H1 (cell line): ENCODE data around the gene CIB4.

Experiments
- EP300 ChIP-seq, 2 experiments: IDR thresholded peaks; 1 replicate in 1 of 2; 2 replicates in 1 of 2; pipeline ENCODE4 v1.6.1; 2011 to 2012; ENCODE audit warnings: low read depth in 2 of 2, low read length in 2 of 2, mild to moderate bottlenecking in 2 of 2, borderline replicate concordance in 1 of 2, inconsistent platforms in 1 of 2, moderate library complexity in 1 of 2
- EZH2 ChIP-seq: fragments of 200-600 bp; sonication (generic); IDR thresholded peaks from 2 replicates; pipeline ENCODE4 v1.7.1; 2012; ENCODE audit warnings: low read depth, mild to moderate bottlenecking, moderate library complexity, low read length, inconsistent platforms; ENCODE audit not compliant: severe bottlenecking
- FOSL1 ChIP-seq: IDR thresholded peaks from 2 replicates; pipeline ENCODE4 v1.6.1; 2011; ENCODE audit warnings: mild to moderate bottlenecking, low read depth, low read length, moderate library complexity; ENCODE audit not compliant: insufficient read depth
- HDAC2 ChIP-seq, 2 experiments: fragments of 300-600 bp in 1 of 2; sonication (generic) in 1 of 2; IDR thresholded peaks; 2 replicates each; pipeline ENCODE4 v1.6.1; 2011 to 2012; ENCODE audit warnings: low read depth in 2 of 2, low read length in 2 of 2, mild to moderate bottlenecking in 2 of 2, moderate library complexity in 2 of 2, borderline replicate concordance in 1 of 2, inconsistent platforms in 1 of 2
- PHF8 ChIP-seq: fragments of 200-600 bp; sonication (generic); conservative IDR thresholded peaks from 2 replicates; pipeline ENCODE4 v1.7.1; 2012; ENCODE audit warnings: low read depth, mild to moderate bottlenecking, inconsistent platforms, low read length, moderate library complexity
- POLR2A ChIP-seq, 2 experiments: IDR thresholded peaks; 1 replicate in 1 of 2; 2 replicates in 1 of 2; pipeline ENCODE4 v1.6.1; 2011; ENCODE audit warnings: low read depth in 2 of 2, low read length in 2 of 2, mild to moderate bottlenecking in 2 of 2; ENCODE audit errors: control extremely low read depth in 1 of 2
- POLR2AphosphoS5 ChIP-seq: IDR thresholded peaks from 2 replicates; pipeline ENCODE4 v1.6.1; 2011; ENCODE audit warnings: low read depth, low read length
- SP4 ChIP-seq: IDR thresholded peaks from 2 replicates; pipeline ENCODE4 v1.6.1; 2012; ENCODE audit warnings: low read length, inconsistent platforms
- SUZ12 ChIP-seq: fragments of 200-600 bp; sonication (generic); IDR thresholded peaks from 2 replicates; pipeline ENCODE4 v1.6.1; 2012; ENCODE audit warnings: mild to moderate bottlenecking, inconsistent platforms, low read length, moderate library complexity, mixed read lengths
- YY1 ChIP-seq: IDR thresholded peaks from 2 replicates; pipeline ENCODE4 v1.6.1; 2011; ENCODE audit warnings: low read depth, mild to moderate bottlenecking, low read length
- TF ChIP-seq, protein P1 (sequence below), 3 experiments: IDR thresholded peaks; 1 replicate in 2 of 3; 2 replicates in 1 of 3; pipeline versions ENCODE4 v1.5.1 to v1.6.1; 2011; ENCODE audit warnings: low read length in 3 of 3, mild to moderate bottlenecking in 3 of 3, inconsistent platforms in 2 of 3, low read depth in 1 of 3, moderate library complexity in 1 of 3; ENCODE audit not compliant: insufficient read depth in 1 of 3; ENCODE audit errors: control extremely low read depth in 1 of 3

DNA sequence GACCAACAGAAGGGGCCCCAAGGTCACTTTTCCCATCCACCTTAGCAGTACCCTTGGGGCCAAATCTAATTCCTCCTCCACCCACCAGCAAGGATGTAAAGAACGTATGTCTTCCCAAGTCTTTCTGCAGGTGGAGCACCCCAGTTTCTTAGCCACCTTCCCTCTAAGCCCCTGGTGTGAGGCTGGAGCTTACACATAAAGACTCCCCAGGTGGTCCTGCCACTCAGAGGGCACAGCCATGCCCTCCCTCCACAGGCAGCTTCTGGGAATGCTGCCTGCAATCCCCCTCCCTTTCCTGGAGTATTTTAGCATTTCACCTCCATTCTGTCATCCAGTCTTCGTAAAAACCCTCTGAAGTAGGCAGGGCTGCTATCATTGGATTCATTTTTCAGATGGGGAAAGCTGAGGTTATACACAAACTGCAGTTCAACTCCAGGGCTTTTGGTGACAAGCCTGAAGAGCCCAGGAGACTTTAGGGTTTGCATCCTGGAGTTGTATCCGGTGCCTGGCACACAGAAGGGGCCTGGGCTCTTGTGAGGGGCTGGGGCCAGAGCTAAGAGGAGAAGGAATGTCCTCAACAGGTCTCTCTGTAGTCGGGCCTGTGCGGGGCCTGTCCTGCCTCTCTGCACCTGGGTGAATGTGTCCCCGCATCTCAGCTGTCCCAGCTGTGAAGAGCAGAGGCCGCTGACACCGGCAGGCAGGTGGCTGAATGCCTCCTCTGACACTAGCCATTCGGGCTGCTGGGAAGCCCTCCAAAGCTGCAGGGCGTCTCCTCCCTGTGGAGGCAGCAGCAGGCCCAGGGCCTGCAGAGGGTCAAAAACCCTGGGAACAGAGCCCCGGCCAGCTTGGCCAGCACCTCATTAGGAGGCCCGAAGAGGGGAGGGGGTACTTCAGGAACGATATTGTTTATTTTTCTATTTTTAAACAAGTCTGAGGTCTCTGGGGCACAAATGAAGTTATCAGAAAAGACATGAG is 27.6 kb downstream of the CIB4 start:
- no peak for TF ChIP-seq EP300 (IDR thresholded peaks at IDR 0.05; ENCODE audit: borderline replicate concordance in 1 of 2, low read depth in 2 of 2, low read length in 2 of 2)
- TF ChIP-seq, protein P1, sequence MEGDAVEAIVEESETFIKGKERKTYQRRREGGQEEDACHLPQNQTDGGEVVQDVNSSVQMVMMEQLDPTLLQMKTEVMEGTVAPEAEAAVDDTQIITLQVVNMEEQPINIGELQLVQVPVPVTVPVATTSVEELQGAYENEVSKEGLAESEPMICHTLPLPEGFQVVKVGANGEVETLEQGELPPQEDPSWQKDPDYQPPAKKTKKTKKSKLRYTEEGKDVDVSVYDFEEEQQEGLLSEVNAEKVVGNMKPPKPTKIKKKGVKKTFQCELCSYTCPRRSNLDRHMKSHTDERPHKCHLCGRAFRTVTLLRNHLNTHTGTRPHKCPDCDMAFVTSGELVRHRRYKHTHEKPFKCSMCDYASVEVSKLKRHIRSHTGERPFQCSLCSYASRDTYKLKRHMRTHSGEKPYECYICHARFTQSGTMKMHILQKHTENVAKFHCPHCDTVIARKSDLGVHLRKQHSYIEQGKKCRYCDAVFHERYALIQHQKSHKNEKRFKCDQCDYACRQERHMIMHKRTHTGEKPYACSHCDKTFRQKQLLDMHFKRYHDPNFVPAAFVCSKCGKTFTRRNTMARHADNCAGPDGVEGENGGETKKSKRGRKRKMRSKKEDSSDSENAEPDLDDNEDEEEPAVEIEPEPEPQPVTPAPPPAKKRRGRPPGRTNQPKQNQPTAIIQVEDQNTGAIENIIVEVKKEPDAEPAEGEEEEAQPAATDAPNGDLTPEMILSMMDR (IDR thresholded peaks at IDR 0.05; ENCODE audit: control extremely low read depth in 1 of 3, insufficient read depth in 1 of 3, low read depth in 1 of 3, low read length in 3 of 3) = no peak
- TF ChIP-seq POLR2A (IDR thresholded peaks at IDR 0.05; ENCODE audit: control extremely low read depth in 1 of 2, low read depth in 2 of 2, low read length in 2 of 2) = no peak
- no peak for TF ChIP-seq FOSL1
- no peak for TF ChIP-seq YY1
- TF ChIP-seq PHF8 = no peak
- no peak for TF ChIP-seq SP4
- TF ChIP-seq HDAC2 (IDR thresholded peaks at IDR 0.05; ENCODE audit: borderline replicate concordance in 1 of 2, low read depth in 2 of 2, low read length in 2 of 2) = no peak
- no peak for TF ChIP-seq POLR2AphosphoS5
- TF ChIP-seq SUZ12 = no peak
- TF ChIP-seq EZH2 = no peak
